Panc1 (cell line): ENCODE data around the gene CD226. TPM values are rescaled to one million over a fixed set of nuclear protein-coding genes. Genes with fewer than 3 reads are reported as not detected.

Experiments used
- ATAC-seq: fragments of 200-7000 bp; cut with Tn5 transposase; 2 replicates; pipeline ENCODE4 v1.9.1; 2020; ENCODE audit warnings: mild to moderate bottlenecking, moderate library complexity
- BruUV-seq: library from RNA; stranded (reverse); fragments of 400-500 nt; replicated peaks from 2 replicates; lab custom pipeline; 2021; lab: Mats Ljungman, UMichigan
- CTCF ChIA-PET: fragments of 300-600 bp; sonication (Branson Sonifier 250); formaldehyde crosslinking; loops from one replicate; lab custom pipeline; 2022; ENCODE audit warnings: antibody characterized with exemption; lab: Charles Lee
- POLR2A ChIA-PET: fragments of 300-600 bp; sonication (Branson Sonifier 250); formaldehyde crosslinking; loops from one replicate; lab custom pipeline; 2022; ENCODE audit warnings: antibody characterized with exemption; lab: Charles Lee
- DNase-seq: peaks from one replicate; pipeline ENCODE4 v3.0.0-alpha.2; 2010; ENCODE audit warnings: low read depth, low spot score
- H3K27ac ChIP-seq: 2 replicates; pipeline ENCODE4 v1.5.1; 2011; ENCODE audit warnings: mild to moderate bottlenecking, low read length, inconsistent platforms
- H3K27me3 ChIP-seq: fragments of 200-500 bp; sonication (Bioruptor generic); 2 replicates; pipeline ENCODE4 v1.6.0; 2014; ENCODE audit warnings: low read length, inconsistent platforms; ENCODE audit not compliant: control insufficient read depth, insufficient read depth
- H3K36me3 ChIP-seq: fragments of 200-500 bp; sonication (Bioruptor generic); 2 replicates; pipeline ENCODE4 v1.5.1; 2014; ENCODE audit warnings: inconsistent platforms, mild to moderate bottlenecking, low read length, moderate library complexity; ENCODE audit not compliant: control insufficient read depth, insufficient read depth
- H3K4me1 ChIP-seq: 2 replicates; pipeline ENCODE4 v1.5.1; 2011; ENCODE audit warnings: inconsistent platforms, mild to moderate bottlenecking, low read length, moderate library complexity; ENCODE audit not compliant: control insufficient read depth, insufficient read depth
- H3K4me3 ChIP-seq, 2 experiments: 2 replicates each; pipeline ENCODE4 v1.5.1; 2011 to 2012; ENCODE audit warnings: low read depth in 2 of 2, low read length in 2 of 2, mild to moderate bottlenecking in 2 of 2, inconsistent platforms in 1 of 2, moderate library complexity in 1 of 2
- H3K9me3 ChIP-seq: fragments of 200-500 bp; sonication (Bioruptor generic); 2 replicates; pipeline ENCODE4 v1.5.1; 2014; ENCODE audit warnings: low read depth, mild to moderate bottlenecking, inconsistent platforms, low read length, moderate library complexity; ENCODE audit not compliant: control insufficient read depth, insufficient read depth
- CTCF ChIP-seq: fragments of 450-650 bp; IDR thresholded peaks from 2 replicates; pipeline ENCODE4 v1.5.1; 2017; ENCODE audit warnings: mild to moderate bottlenecking
- POLR2AphosphoS5 ChIP-seq: IDR thresholded peaks from 2 replicates; pipeline ENCODE4 v1.6.1; 2012; ENCODE audit warnings: mild to moderate bottlenecking, low read depth, low read length, moderate library complexity
- REST ChIP-seq, 2 experiments: IDR thresholded peaks; 2 replicates each; pipeline ENCODE4 v1.6.1; 2011 to 2012; ENCODE audit warnings: low read depth in 2 of 2, control low read depth in 1 of 2, low read length in 1 of 2, mild to moderate bottlenecking in 1 of 2, moderate library complexity in 1 of 2; ENCODE audit not compliant: insufficient read depth in 1 of 2
- SIN3A ChIP-seq: IDR thresholded peaks from 2 replicates; pipeline ENCODE4 v1.6.1; 2012; ENCODE audit warnings: low read depth, mild to moderate bottlenecking, low read length, moderate library complexity, borderline replicate concordance; ENCODE audit not compliant: insufficient read depth
- TCF7L2 ChIP-seq: IDR thresholded peaks from 2 replicates; pipeline ENCODE4 v1.6.1; 2011; ENCODE audit warnings: mild to moderate bottlenecking, low read depth, low read length, inconsistent platforms
- in situ Hi-C: cut with HindIII; loops from 2 replicates; pipeline ENCODE4 v1.10.0; 2016; ENCODE audit warnings: low sequenced_read_pairs, low pct_unique_long_range_greater_than_20kb
- intact Hi-C: fragments of 100-400 bp; cut with micrococcal nuclease; formaldehyde crosslinking; loops from one replicate; pipeline ENCODE4 v1.10.0; 2022; ENCODE audit not compliant: unreplicated experiment
- total RNA-seq: library from RNA; stranded (reverse); gene quantifications from one replicate; pipeline ENCODE4 v1.2.1, GENCODE V29; 2021; ENCODE audit not compliant: unreplicated experiment

CD226 gene
- total RNA-seq, 1 experiment from 2014 or later, result 0.95 TPM

- POLR2A ChIA-PET, result no interaction called here
- DNase-seq (no peak), ATAC-seq (no peak)
- no peaks in the 10 kb centered on the region; the same call in 1 of the 2 replicates for H3K36me3 ChIP-seq
- no TSS peak for BruUV-seq
- TF ChIP-seq REST (IDR thresholded peaks at IDR 0.05; ENCODE audit: insufficient read depth in 1 of 2, low read depth in 2 of 2, low read length in 1 of 2), result no peak
- TF ChIP-seq SIN3A, result no peak
- no peak for TF ChIP-seq POLR2AphosphoS5
- no peak for TF ChIP-seq CTCF
- no peak for TF ChIP-seq TCF7L2
- H3K27me3 ChIP-seq, result no peaks in the 10 kb centered on the region
- H3K9me3 ChIP-seq, result no peaks in the 10 kb centered on the region
- in situ Hi-C loops, result no loop called here
- intact Hi-C loops, result no loop called here
- no peaks in the 10 kb centered on the region for H3K4me1 ChIP-seq
- CTCF ChIA-PET, result no interaction called here
- H3K4me3 ChIP-seq, result no peak overlapping the region
- no peak overlapping the region for H3K27ac ChIP-seq
These were observed 48.7 kb upstream of the CD226 start for GRCh38 chr18:69996417-69996816.

- Histone ChIP-seq H3K4me1 (no peaks in the 10 kb centered on the region), H3K4me3 (no peak overlapping the region), H3K9me3 (no peaks in the 10 kb centered on the region), H3K36me3 (no peaks in the 10 kb centered on the region; the same call in 1 of the 2 replicates), H3K27ac (no peak overlapping the region), H3K27me3 (no peaks in the 10 kb centered on the region)
- no TSS peak for BruUV-seq
- ChIA-PET CTCF (no interaction called here), POLR2A (no interaction called here)
- in situ Hi-C loops (no loop called here), intact Hi-C loops (no loop called here)
- TF ChIP-seq POLR2AphosphoS5 (no peak), TCF7L2 (no peak), CTCF (no peak), SIN3A (no peak), REST (IDR thresholded peaks at IDR 0.05; ENCODE audit: insufficient read depth in 1 of 2, low read depth in 2 of 2, low read length in 1 of 2) (no peak)
- DNase-seq (no peak), ATAC-seq (no peak)
These were observed 48.1 kb upstream of the CD226 start for GRCh38 chr18:69995774-69996173.
